Lung (tissue), 12 donors: Measurements from ENCODE around the gene KIAA0513. TPM values are rescaled to one million over a fixed set of nuclear protein-coding genes. Genes with fewer than 3 reads are reported as not detected.

ENCODE experiments used
- ATAC-seq: fragments of 200-7000 bp; cut with Tn5 transposase; one replicate; pipeline ENCODE4 v1.9.1; 2020; ENCODE audit warnings: moderate number of reproducible peaks; ENCODE audit not compliant: insufficient read depth, low FRiP score
- DNase-seq, 3 donors: peaks; one replicate each; pipeline ENCODE4 v3.0.0-alpha.2; 2013 to 2017
- H3K27ac ChIP-seq, 2 donors: one replicate each; pipeline ENCODE4 v1.5.1; 2013; ENCODE audit warnings: mild to moderate bottlenecking in 2 of 2, moderate library complexity in 2 of 2, control low read depth in 1 of 2, inconsistent platforms in 1 of 2, low read depth in 1 of 2, low read length in 1 of 2
- H3K27me3 ChIP-seq, 3 donors: one replicate each; pipeline ENCODE4 v1.5.1; 2013; ENCODE audit warnings: low read length in 2 of 3; ENCODE audit not compliant: control insufficient read depth in 3 of 3, insufficient read depth in 3 of 3
- H3K36me3 ChIP-seq, 4 donors: one replicate each; pipeline ENCODE4 v1.5.1; 2013; ENCODE audit warnings: low read length in 4 of 4, mild to moderate bottlenecking in 1 of 4, moderate library complexity in 1 of 4; ENCODE audit not compliant: control insufficient read depth in 4 of 4, insufficient read depth in 4 of 4
- H3K4me1 ChIP-seq, 5 donors: one replicate each; pipeline ENCODE4 v1.5.1; 2013; ENCODE audit warnings: low read length in 5 of 5, mild to moderate bottlenecking in 2 of 5, moderate library complexity in 1 of 5; ENCODE audit not compliant: control insufficient read depth in 5 of 5, insufficient read depth in 5 of 5
- H3K4me3 ChIP-seq: one replicate; pipeline ENCODE4 v1.5.1; 2013; ENCODE audit warnings: mild to moderate bottlenecking, control low read depth, moderate library complexity
- H3K9ac ChIP-seq, 2 donors: one replicate each; pipeline ENCODE4 v1.5.1; 2013; ENCODE audit warnings: low read length in 2 of 2, control low read depth in 1 of 2; ENCODE audit not compliant: insufficient read depth in 1 of 2
- H3K9me3 ChIP-seq, 4 donors: one replicate each; pipeline ENCODE4 v1.5.1; 2013; ENCODE audit warnings: low read length in 3 of 4, mild to moderate bottlenecking in 1 of 4, moderate library complexity in 1 of 4; ENCODE audit not compliant: control insufficient read depth in 4 of 4, insufficient read depth in 3 of 4
- CTCF ChIP-seq: IDR thresholded peaks from 2 replicates; pipeline ENCODE4 v1.5.1; 2012; ENCODE audit warnings: mild to moderate bottlenecking; ENCODE audit errors: control extremely low read depth, extremely low read depth
- WGBS, 2 donors: extraction: QIAGEN DNeasy Blood & Tissue Kit; methylation state at CpG; one replicate each; pipeline ENCODE4 v1.1.7; 2013; 5-methylcytosine and 5-hydroxymethylcytosine counted together
- polyA plus RNA-seq, 2 donors: library from polyadenylated mRNA; stranded (reverse); fragments of 200-250 nt; gene quantifications; one replicate each; pipeline ENCODE4 v1.2.1, GENCODE V29; 2013
- total RNA-seq, 2 donors: library from RNA; depleted of rRNA in 1 of 2; stranded (reverse); fragments of >200 nt in 1 of 2; gene quantifications; one replicate each; pipeline ENCODE4 v1.2.1, GENCODE V29; 2014 to 2021
- donor health status: control.
- donor health status: control.
- donor health status: Bipolar disorder and iron deficiency.
- donor health status: healthy.
- donor health status: DM: yes; HTN: yes; CAD: no.

Gene KIAA0513
- total and polyA plus RNA-seq, 4 donors = 10.4 to 23.5 (median 12.0) TPM

DNA sequence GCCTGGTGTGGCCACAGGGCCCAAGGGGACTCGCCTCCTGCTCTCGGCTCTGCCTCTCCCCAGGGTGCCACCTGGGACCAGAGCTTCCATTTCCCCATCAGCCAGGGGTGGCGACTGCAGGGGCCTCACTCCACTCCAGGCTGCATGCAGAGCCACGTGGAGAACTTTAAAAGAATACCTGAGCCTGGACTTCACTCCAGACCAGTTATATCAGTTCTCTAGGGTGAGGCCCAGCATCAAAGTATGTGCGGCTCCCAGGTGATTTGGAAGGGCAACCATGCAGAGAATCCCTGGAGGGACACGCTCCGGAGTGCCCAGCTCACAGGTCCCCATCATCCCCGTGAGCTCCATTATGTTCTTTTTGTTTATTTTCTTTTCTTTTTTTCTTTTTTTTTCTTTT is 39.8 kb downstream of the KIAA0513 start:
- no peaks in the 10 kb centered on the region for H3K27me3 ChIP-seq
- peaks cover 0 to 6% (median 0%) of the 10 kb centered on the region in 5 donors for H3K4me1 ChIP-seq
- DNase-seq = no peak
- no peak for ATAC-seq
- H3K36me3 ChIP-seq = peaks cover 0 to 16% (median 4%) of the 10 kb centered on the region in 4 donors
- no peak overlapping the region for H3K27ac ChIP-seq
- H3K9ac ChIP-seq = no peak overlapping the region
- no peak overlapping the region for H3K4me3 ChIP-seq
- WGBS, 2 donors = 94% methylated on average over 8 of the region's 8 CpGs
- H3K9me3 ChIP-seq = no peaks in the 10 kb centered on the region
- no peak for TF ChIP-seq CTCF

DNA sequence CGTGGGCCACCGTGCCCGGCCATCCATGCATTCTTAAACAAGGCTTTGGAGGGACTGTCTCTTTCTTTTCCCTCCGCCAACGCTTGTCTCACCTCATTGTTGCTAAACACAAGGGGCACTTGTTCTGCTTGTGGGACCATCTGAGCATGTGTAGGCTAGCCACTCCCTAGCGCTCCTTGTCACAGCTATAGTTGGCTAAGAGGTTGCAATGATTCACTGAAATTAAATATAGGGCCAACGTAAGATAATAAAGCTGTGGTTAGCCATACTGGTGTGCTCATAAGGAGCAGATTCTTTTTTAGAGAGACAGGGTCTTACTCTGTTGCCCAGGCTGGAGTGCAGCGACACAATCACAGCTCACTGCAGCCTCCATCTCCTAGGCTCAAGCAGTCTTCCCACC is 41.2 kb downstream of the KIAA0513 start:
- peaks cover 0 to 19% (median 2%) of the 10 kb centered on the region in 5 donors for H3K4me1 ChIP-seq
- no peak overlapping the region for H3K4me3 ChIP-seq
- no peaks in the 10 kb centered on the region for H3K9me3 ChIP-seq
- WGBS, 2 donors = 88 to 93% methylated on average over 8 of the region's 8 CpGs
- no peak overlapping the region for H3K9ac ChIP-seq
- no peaks in the 10 kb centered on the region for H3K27me3 ChIP-seq
- ATAC-seq = no peak
- no peak for DNase-seq
- H3K36me3 ChIP-seq = peaks cover 0 to 26% (median 4%) of the 10 kb centered on the region in 4 donors
- TF ChIP-seq CTCF = no peak
- no peak overlapping the region for H3K27ac ChIP-seq

DNA sequence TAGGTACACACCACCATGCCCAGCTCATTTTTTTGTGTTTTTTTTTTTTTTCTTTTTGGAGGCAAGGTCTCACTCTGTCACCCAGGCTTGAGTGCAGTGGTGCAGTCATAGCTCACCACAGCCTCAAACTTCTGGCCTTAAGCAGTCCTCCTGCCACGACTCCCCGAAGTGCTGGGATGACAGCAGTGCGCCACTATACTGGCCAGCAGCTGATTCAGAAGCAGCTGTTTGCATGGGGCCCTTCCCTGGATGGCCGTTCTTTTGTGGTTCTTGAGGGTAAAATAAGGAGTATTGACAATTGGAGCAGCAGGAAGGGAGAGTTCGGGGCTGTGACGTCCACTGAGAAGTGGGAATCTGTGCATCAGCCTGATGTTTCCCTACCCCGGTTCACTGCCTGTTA is 41.6 kb downstream of the KIAA0513 start:
- TF ChIP-seq CTCF = no peak
- no peaks in the 10 kb centered on the region for H3K27me3 ChIP-seq
- H3K4me3 ChIP-seq = no peak overlapping the region
- H3K9me3 ChIP-seq = no peaks in the 10 kb centered on the region
- H3K27ac ChIP-seq = no peak overlapping the region
- H3K4me1 ChIP-seq = peaks cover 0 to 20% (median 2%) of the 10 kb centered on the region in 5 donors
- WGBS, 2 donors = 86 to 89% methylated on average over 7 of the region's 7 CpGs
- H3K9ac ChIP-seq = no peak overlapping the region
- ATAC-seq (no peak), DNase-seq (no peak)
- H3K36me3 ChIP-seq = peaks cover 0 to 26% (median 4%) of the 10 kb centered on the region in 4 donors
